Peyer's patch (tissue), 4 donors: Measurements from ENCODE around the gene TMOD2. TPM values are rescaled to one million over a fixed set of nuclear protein-coding genes. Genes with fewer than 3 reads are reported as not detected.
A peak's percentile ranks its signal among the peaks of the same experiment; 100 is the strongest.

ENCODE experiments used
- DNase-seq, 3 donors: peaks; one replicate each; pipeline ENCODE4 v3.0.0-alpha.2; 2017 to 2019
- H3K27ac ChIP-seq, 4 donors: fragments of 200-600 bp; sonication (generic); one replicate each; pipeline ENCODE4 v1.5.1; 2016 to 2019
- H3K27me3 ChIP-seq, 2 donors: fragments of 200-600 bp; sonication (generic); one replicate each; pipeline ENCODE4 v1.5.1; 2019
- H3K36me3 ChIP-seq, 3 donors: fragments of 200-600 bp; sonication (generic); one replicate each; pipeline ENCODE4 v1.5.1; 2016 to 2019
- H3K4me1 ChIP-seq, 4 donors: fragments of 200-600 bp; sonication (generic); one replicate each; pipeline ENCODE4 v1.5.1; 2016 to 2019
- H3K4me3 ChIP-seq, 4 donors: fragments of 200-600 bp; sonication (generic); 1 replicate in 3 of 4; 2 replicates in 1 of 4; pipeline ENCODE4 v1.5.1; 2016 to 2019; ENCODE audit warnings: mild to moderate bottlenecking in 1 of 4
- H3K9me3 ChIP-seq, 4 donors: fragments of 200-600 bp; sonication (generic); one replicate each; pipeline ENCODE4 v1.5.1; 2016 to 2019; ENCODE audit warnings: mild to moderate bottlenecking in 1 of 4
- POLR2A ChIP-seq, 2 donors: fragments of 450-650 bp; IDR thresholded peaks; one replicate each; pipeline ENCODE4 v1.5.1; 2017; ENCODE audit warnings: antibody characterized with exemption in 2 of 2, mild to moderate bottlenecking in 2 of 2, moderate library complexity in 2 of 2
- total RNA-seq, 4 donors: library from RNA; depleted of rRNA; stranded (reverse); fragments of >200 nt; gene quantifications; one replicate each; pipeline ENCODE4 v1.1.0, GENCODE V29; 2016
- TF ChIP-seq, protein P1 (sequence below), 6 experiments: fragments of 450-650 bp in 4 of 6; fragments of 200-600 bp in 2 of 6; sonication (generic) in 1 of 6; IDR thresholded peaks; one replicate each; pipeline ENCODE4 v1.5.1; 2017 to 2019; ENCODE audit warnings: antibody characterized with exemption in 6 of 6, mild to moderate bottlenecking in 3 of 6, moderate library complexity in 1 of 6

The TMOD2 gene
- total RNA-seq, 4 donors from 2014 or later, result 4.0 to 25.6 (median 6.6) TPM

DNA sequence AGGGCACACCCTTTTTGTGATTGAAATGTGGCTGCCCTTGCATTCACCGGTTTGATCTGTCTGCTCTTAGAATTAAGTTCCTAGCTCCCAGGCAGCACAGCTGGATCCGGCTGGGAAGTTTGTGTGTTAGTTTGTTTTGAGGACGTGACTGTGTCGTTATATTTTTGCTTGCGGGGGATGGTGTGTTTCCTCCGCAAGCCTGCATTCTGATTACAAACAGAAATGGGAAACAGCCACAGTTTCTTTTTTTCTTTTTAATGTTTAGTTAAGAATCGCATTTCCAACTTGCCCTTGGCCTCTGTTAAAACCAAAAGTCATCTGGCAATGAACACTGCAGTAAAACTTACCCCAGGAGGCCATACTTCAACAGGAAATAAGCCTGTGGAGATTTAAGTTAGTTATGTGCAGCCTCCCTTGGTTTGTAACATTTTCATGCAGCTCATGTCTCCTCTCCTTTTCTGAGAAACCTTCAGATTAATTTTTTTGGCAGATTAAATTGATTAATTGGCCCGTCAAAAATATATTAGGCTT lies 78.9 kb downstream of the TMOD2 start:
- peaks cover 0 to 20% (median 2%) of the 10 kb centered on the region in 4 donors for H3K4me1 ChIP-seq
- DNase-seq, result no peak
- no peaks in the 10 kb centered on the region for H3K36me3 ChIP-seq
- peak overlapping the region; percentile 89 to 97 (median 94) for H3K4me3 ChIP-seq
- H3K27me3 ChIP-seq, result no peaks in the 10 kb centered on the region
- peak overlapping the region; percentile 92 to 97 (median 96) for H3K27ac ChIP-seq
- TF ChIP-seq, protein P1, sequence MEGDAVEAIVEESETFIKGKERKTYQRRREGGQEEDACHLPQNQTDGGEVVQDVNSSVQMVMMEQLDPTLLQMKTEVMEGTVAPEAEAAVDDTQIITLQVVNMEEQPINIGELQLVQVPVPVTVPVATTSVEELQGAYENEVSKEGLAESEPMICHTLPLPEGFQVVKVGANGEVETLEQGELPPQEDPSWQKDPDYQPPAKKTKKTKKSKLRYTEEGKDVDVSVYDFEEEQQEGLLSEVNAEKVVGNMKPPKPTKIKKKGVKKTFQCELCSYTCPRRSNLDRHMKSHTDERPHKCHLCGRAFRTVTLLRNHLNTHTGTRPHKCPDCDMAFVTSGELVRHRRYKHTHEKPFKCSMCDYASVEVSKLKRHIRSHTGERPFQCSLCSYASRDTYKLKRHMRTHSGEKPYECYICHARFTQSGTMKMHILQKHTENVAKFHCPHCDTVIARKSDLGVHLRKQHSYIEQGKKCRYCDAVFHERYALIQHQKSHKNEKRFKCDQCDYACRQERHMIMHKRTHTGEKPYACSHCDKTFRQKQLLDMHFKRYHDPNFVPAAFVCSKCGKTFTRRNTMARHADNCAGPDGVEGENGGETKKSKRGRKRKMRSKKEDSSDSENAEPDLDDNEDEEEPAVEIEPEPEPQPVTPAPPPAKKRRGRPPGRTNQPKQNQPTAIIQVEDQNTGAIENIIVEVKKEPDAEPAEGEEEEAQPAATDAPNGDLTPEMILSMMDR (IDR thresholded peaks at IDR 0.05), result no peak
- no peak for TF ChIP-seq POLR2A (IDR thresholded peaks at IDR 0.05)
- H3K9me3 ChIP-seq, result no peaks in the 10 kb centered on the region

DNA sequence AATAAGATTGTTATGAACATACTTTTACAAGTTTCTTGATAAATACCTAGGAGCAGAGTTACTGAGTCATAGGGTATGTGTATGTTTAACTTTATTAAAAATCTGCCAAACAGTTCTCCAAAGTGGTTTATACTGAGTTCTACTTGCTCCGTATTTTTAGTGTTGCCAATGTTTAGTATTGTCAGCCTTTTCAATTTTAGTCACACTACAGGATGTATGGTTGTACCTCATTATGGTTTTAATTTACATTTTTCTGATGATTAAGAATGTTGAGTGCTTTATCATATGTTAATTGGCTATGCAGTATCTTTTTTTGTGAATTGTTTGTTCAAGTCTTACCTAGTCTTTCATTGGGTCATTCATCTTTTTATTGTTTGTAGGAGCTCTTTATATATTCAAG lies 82.4 kb downstream of the TMOD2 start:
- H3K27me3 ChIP-seq, result no peaks in the 10 kb centered on the region
- H3K4me1 ChIP-seq, result peaks cover 0 to 32% (median 5%) of the 10 kb centered on the region in 4 donors
- no peak overlapping the region for H3K27ac ChIP-seq
- no peak overlapping the region for H3K4me3 ChIP-seq
- DNase-seq, result no peak
- no peaks in the 10 kb centered on the region for H3K36me3 ChIP-seq
- TF ChIP-seq POLR2A (IDR thresholded peaks at IDR 0.05), result no peak
- TF ChIP-seq, protein P1 (IDR thresholded peaks at IDR 0.05), result no peak
- no peaks in the 10 kb centered on the region for H3K9me3 ChIP-seq

DNA sequence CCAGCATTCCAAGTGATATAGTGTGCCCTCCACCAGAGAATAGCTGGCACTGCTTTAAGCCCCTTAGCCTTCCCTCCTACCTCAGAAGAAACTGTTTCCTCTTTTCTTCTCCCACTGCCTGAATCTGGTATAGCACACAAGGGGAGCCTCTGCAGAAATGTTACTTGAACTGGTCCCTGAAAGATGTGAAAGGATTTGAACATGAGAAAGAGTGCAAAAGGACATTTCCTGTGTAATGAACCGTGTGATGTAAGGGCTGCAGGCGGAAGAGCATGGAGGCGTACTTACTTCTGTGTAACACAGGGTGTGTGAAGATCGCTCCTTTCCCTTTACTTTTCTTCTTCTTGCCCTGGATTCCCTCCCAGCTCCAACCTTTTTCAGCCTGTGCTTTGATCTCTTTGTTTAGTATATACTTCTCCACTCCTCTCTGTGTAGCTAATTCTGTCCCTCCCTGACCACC lies 86.4 kb downstream of the TMOD2 start:
- no peak overlapping the region for H3K27ac ChIP-seq
- H3K36me3 ChIP-seq, result no peaks in the 10 kb centered on the region
- TF ChIP-seq, protein P1 (IDR thresholded peaks at IDR 0.05), result no peak
- TF ChIP-seq POLR2A (IDR thresholded peaks at IDR 0.05), result no peak
- peaks cover 0 to 25% (median 7%) of the 10 kb centered on the region in 4 donors for H3K4me1 ChIP-seq
- no peak for DNase-seq
- H3K4me3 ChIP-seq, result no peak overlapping the region
- H3K27me3 ChIP-seq, result no peaks in the 10 kb centered on the region
- H3K9me3 ChIP-seq, result no peaks in the 10 kb centered on the region

DNA sequence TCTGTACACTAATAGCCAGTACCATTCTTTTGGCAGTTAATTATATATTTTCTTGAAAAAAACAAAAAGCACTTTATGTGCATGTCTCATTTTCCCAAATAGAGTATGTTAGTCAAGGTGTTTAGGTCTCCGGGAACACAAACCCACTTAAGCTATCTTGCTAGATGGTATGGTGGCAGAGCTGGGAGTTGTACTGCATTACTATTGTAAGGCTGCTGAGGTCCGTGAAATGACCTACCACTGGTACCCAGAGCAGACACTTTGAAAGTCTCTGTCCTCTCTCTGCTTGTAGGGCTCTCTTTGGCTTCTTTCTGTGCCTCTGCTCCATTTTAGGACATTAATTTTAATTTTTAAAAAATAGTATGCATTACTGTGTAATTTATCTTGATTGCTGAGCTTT lies 86.9 kb downstream of the TMOD2 start:
- no peaks in the 10 kb centered on the region for H3K27me3 ChIP-seq
- no peak overlapping the region for H3K27ac ChIP-seq
- no peak overlapping the region for H3K4me3 ChIP-seq
- no peak for DNase-seq
- H3K9me3 ChIP-seq, result no peaks in the 10 kb centered on the region
- H3K4me1 ChIP-seq, result peaks cover 0 to 27% (median 9%) of the 10 kb centered on the region in 4 donors
- no peak for TF ChIP-seq POLR2A (IDR thresholded peaks at IDR 0.05)
- TF ChIP-seq, protein P1 (IDR thresholded peaks at IDR 0.05), result no peak
- no peaks in the 10 kb centered on the region for H3K36me3 ChIP-seq

DNA sequence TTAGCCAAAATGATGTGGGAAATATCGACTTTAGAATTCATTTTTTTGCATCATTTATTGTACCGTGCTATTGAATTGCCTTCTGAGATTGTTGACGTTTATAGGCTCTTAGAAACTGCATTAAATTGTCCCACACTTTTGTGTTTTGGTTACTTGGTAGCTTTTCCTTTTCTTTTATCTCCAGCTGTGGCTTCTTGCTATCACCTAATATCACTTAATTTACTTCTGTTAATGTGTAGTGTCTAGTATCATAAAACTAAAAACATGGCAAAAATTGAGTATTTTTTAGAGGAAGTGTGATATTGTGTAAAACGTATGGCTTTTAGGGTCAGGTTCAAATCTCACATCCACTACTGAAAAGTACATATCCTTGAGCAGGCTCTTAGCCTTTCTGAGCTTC lies 89.3 kb downstream of the TMOD2 start:
- no peak for TF ChIP-seq POLR2A (IDR thresholded peaks at IDR 0.05)
- TF ChIP-seq, protein P1 (IDR thresholded peaks at IDR 0.05), result no peak
- no peak for DNase-seq
- Histone ChIP-seq H3K4me3 (no peak overlapping the region), H3K9me3 (no peaks in the 10 kb centered on the region), H3K27me3 (no peaks in the 10 kb centered on the region), H3K4me1 (peaks cover 0 to 48% (median 13%) of the 10 kb centered on the region in 4 donors), H3K36me3 (no peaks in the 10 kb centered on the region), H3K27ac (no peak overlapping the region)
